NCI-H510A treated with DMSO at 0.1 percent for 48 hours (cell line): ENCODE data around the gene LY6G6F.

ENCODE experiments used
- DNase-seq: peaks from one replicate; lab custom pipeline; 2025; lab: John Stamatoyannopoulos, UW

Gene LY6G6F

GRCh38 chr6:31676904-31677303 lies 29.8 kb upstream of the LY6G6F start:
- no peak for DNase-seq

DNA sequence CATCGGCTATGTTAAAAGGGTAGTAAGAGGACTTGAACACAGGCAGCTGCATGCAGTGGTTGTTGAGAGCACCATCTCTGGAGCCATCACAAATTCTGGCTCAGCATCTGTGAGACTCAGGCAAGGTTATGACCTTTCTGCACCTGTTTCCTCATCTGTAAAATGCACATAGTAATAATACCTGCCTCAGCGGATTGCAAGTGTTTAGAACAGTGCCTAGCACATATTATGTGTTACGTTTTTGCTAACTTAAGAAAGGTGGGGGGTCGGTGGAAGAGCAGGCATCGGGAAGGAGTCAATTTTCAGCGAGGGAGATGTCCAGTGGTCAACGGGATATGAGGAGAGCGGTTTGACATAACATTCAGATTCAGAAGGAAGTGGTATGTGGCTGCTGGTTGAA lies 28.7 kb upstream of the LY6G6F start:
- no peak for DNase-seq

DNA sequence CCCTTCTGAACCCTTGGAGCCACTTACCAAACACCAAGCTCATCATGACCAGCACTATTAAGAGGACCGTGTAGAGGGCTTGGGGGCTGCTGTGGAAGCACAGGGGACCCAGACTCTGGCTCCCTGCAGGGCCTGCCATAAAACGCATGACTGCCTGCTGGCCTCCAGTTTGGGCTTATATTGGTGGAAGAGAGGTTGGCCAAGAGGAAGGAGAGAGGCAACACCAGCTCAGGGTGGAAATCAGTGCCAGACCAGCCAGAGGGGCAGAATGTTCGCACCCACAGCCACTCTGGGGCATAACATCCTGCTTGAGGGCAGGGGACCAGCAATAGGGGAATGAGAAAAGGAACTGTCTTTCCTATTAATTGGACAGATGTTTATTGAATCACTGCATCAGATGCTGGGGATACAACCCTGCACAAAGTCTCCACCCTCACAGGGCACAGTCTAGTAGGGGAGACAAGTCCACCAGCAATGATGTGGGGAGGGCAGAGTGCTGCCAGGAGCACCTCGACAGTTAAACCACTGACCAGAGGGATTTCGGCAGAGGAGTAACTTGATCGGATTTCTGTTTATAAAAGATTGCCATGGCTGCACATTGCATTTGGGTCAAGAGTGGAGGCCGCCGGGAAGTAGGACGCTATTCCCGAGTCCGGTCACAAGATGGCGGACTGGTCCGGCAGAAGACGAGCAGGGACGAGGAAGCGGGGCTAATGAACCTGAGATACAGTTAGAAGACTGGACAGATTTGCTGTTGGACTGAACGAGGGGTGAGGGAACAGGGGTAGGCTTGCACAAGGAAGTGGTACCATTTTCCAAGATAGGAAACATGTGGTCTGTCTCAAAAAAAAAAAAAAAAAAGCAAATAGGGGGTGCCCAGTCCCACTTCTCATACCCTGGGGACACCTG lies 26.2 kb upstream of the LY6G6F start, which contains the start of gene LY6G5C:
Gene LY6G5C (minus strand): TSS at position 842 of the 909 bp plus-strand sequence. CDS start 694 bp downstream, at position 148.
- peak; percentile 96 for DNase-seq

DNA sequence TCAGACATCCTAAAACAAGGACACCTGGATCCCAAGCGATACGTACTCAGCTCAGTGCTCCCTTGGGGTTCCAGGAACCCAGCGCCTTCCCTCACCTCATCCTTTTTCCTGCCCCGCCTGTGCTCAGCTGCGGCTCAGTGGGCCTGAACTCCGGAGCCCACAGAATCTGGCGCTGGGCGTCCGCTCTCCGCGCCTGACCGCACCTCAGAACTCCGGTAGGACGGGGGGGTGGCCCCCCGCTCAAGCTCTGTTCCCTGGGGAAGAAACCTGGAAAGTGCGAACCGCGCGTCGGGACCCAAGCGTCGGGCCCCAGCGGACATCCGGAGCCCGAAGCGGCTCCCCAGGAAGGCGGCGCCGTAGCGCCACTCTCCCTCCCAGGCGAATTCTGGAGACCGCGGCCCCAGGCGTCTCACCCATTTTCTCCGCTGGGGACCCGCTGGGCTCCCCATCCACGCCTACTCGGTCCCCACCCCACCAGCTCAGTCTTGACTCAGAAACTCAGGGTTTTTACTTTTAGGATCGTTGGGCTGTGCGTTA lies 25.5 kb upstream of the LY6G6F start:
- peak; percentile 77 for DNase-seq

- DNase-seq = peak; percentile 22
Measured at GRCh38 chr6:31683591-31683990, 23.1 kb upstream of the LY6G6F start.

- DNase-seq = no peak
Measured at GRCh38 chr6:31686483-31686882, 20.2 kb upstream of the LY6G6F start.

- no peak for DNase-seq
Measured at GRCh38 chr6:31687321-31687720, 19.3 kb upstream of the LY6G6F start.

DNA sequence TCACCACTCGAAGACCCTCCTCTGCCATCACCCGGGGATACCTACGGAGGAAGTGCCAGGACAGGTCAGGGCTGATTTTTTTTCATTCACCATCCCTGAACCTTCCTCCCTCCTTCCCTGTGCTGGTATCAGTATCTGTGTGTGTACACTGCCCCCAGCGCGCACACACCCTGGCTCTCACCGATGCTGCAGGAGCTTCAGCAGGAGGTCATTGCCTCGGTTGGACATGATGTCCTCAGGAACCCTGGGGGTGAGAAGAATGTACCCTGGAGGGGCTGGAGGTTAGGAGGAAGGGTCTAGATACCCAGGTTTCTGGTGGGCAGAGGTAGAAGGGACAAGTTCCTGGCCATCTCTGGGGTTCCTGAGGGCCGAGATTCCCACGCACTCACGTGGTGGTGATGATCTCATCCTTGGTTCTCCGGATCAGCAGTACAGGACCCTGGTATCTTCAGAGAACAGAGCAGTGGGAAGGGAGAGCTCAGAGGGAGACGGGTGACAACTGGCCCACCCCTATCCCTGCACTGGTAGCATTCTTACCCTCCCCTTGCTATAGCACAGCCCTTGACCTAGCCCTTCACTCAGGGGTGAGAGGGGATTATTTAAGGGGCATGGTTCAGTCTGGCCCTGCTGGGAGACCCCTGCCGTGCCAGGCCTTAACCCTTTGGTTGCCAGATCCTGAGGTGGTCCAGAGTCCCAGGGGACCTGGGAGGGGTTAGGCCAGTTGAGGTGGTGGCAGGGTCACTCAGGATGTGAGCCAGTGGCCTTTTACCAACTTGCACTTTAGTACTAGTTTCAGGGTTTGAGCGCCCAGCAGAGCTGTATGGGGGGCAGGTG lies 18.6 kb upstream of the LY6G6F start:
- DNase-seq = no peak

GRCh38 chr6:31689249-31690110 lies 17.2 kb upstream of the LY6G6F start:
- no peak for DNase-seq

- DNase-seq = no peak
Measured at GRCh38 chr6:31690231-31691077, 16.2 kb upstream of the LY6G6F start.

GRCh38 chr6:31691078-31691463 lies 15.6 kb upstream of the LY6G6F start:
- DNase-seq = no peak

- no peak for DNase-seq
Measured at GRCh38 chr6:31691564-31692108, 15.0 kb upstream of the LY6G6F start.

DNA sequence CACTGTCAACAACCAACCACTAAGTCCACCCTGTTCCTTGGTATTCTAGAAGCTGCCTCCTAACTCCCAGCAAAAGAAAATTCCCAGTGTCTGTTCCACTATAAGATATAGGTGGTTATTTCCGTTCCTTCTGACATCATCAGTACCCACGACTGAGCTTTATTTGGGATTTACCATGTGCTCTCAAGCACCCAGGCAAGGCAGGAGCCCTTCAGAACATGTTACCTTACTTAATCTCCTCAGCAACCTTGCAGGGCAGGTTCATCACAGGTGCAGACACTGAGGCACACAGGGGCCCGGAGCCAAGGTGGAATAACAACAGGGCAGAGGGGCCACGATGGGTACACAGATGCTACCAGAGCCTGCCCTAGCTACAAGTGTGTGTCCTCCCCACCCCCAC lies 14.3 kb upstream of the LY6G6F start:
- DNase-seq = no peak

DNA sequence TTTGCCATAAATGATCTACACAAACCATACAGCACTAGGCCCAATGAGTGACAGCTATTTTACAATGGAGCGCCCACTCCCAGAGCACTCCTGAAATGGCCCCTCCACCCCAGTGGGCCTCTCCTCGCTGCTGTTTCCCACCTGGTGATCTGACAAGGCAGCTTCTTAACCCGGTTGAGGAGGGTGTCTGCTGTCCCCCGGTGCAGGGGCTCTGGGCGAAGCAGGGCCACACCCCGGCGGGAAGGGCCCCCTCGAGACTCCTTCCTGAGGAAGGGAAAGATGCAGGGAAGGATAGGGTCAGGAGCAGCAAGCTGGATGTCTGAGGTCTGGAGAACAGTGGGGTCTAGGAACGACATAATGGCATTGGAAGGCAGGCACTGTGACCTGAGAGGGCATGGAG lies 13.8 kb upstream of the LY6G6F start:
- DNase-seq = no peak

DNA sequence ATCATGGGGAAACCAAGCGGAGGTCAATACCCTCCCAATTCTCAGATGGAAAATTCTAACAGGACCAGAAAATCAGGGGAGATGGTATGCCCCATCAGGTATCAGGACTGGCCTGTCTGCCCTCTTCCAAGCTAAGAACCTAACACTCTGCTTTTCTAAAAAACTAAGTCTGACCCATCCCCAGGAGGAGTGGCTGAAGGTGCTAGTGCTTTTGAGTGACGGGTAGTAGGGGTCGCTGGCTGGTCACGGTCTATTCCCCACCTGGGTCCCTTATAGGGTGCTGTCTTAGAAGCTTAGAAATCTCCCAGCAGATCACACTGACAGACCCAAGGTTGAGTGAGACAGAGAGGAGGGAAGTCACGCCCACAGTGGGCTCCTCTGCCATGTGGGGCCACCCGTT lies 13.1 kb upstream of the LY6G6F start:
- no peak for DNase-seq

- DNase-seq = no peak
Measured at GRCh38 chr6:31697555-31697954, 9.1 kb upstream of the LY6G6F start.

DNA sequence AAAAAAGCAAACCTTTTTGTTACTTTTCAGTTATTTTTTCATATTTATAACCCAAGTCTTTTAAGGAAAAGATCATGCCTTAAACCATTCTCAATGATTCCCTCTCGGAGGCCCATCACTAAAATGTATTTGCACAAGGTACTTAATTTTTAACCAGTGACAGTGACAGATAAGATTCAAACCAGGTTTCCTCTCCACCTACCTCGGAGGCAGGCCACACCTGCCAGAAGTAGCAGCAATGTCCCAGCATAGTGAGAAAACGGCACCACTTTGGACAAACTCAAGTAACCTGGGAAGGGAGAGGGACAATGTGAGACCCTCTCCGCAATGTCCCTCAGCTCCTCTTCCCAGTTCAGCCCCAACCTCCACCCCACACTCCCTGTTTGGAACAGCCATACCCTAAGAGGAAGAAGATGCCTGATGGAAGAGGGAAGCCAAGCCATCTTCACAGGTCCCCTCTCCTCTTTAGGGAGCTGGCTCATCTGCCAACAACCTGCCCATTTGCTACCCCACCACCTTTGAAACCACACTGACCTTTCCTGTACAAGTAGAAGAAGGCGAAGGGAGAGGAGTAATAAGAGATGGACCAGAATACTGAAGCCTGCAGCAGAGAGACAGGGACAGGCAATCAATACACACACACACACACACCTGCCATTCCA lies 5.8 kb upstream of the LY6G6F start:
- DNase-seq = no peak

- DNase-seq = no peak
Measured at GRCh38 chr6:31701666-31702404, 4.8 kb upstream of the LY6G6F start.

GRCh38 chr6:31702405-31702818 lies 4.3 kb upstream of the LY6G6F start:
- DNase-seq = no peak
